Dedifferentiated amniotic fluid mesenchymal stem cell (primary cell): ENCODE measurements around the gene PTCRA.
"Not testable (repeated sequence)": the region's sequence is repeated elsewhere in the genome, so short reads cannot be mapped to it uniquely, and the experiment has no call there.

ENCODE experiments used
- DNase-seq: peaks from one replicate; pipeline ENCODE4 v3.0.0-alpha.2; 2016; ENCODE audit errors: extremely low spot score

The PTCRA gene

GRCh38 chr6:42941356-42941755, 25.5 kb downstream of the PTCRA start:
- DNase-seq: not testable (repeated sequence)

GRCh38 chr6:42942444-42942843, 26.6 kb downstream of the PTCRA start:
- no peak for DNase-seq

- no peak for DNase-seq
Observed at GRCh38 chr6:42947950-42948349, 32.1 kb downstream of the PTCRA start.

- DNase-seq: no peak
Observed at GRCh38 chr6:42952389-42952788, 36.5 kb downstream of the PTCRA start.

- DNase-seq: not testable (repeated sequence)
Observed at GRCh38 chr6:42954405-42954804, 38.6 kb downstream of the PTCRA start.

GRCh38 chr6:42958125-42958524, 42.3 kb downstream of the PTCRA start:
- no peak for DNase-seq

- no peak for DNase-seq
Observed at GRCh38 chr6:42959917-42960242, 44.0 kb downstream of the PTCRA start.

- DNase-seq: no peak
Observed at GRCh38 chr6:42960243-42961019, 44.6 kb downstream of the PTCRA start, which contains the start of gene GNMT. Gene GNMT, plus strand, starts transcription at chr6:42960754. Its CDS starts 14 bp downstream, at chr6:42960768.

GRCh38 chr6:42961020-42961470, 45.2 kb downstream of the PTCRA start:
- DNase-seq: no peak

GRCh38 chr6:42962096-42962495, 46.2 kb downstream of the PTCRA start:
- DNase-seq: no peak

GRCh38 chr6:42962502-42963178, 46.8 kb downstream of the PTCRA start:
- no peak for DNase-seq

- no peak for DNase-seq
Observed at GRCh38 chr6:42963179-42963854, 47.5 kb downstream of the PTCRA start.

GRCh38 chr6:42963855-42964605, 48.2 kb downstream of the PTCRA start:
- DNase-seq: no peak

GRCh38 chr6:42966571-42966970, 50.7 kb downstream of the PTCRA start:
- DNase-seq: no peak

- no peak for DNase-seq
Observed at GRCh38 chr6:42967228-42967627, 51.4 kb downstream of the PTCRA start.

GRCh38 chr6:42968126-42968701, 52.4 kb downstream of the PTCRA start:
- no peak for DNase-seq

- no peak for DNase-seq
Observed at GRCh38 chr6:42968783-42969182, 52.9 kb downstream of the PTCRA start.

GRCh38 chr6:42969431-42969830, 53.6 kb downstream of the PTCRA start:
- DNase-seq: no peak

GRCh38 chr6:42969934-42970333, 54.1 kb downstream of the PTCRA start:
- no peak for DNase-seq

GRCh38 chr6:42970871-42971612, 55.2 kb downstream of the PTCRA start:
- no peak for DNase-seq
